ENCODE measurements around the gene ADAMTSL1.

ADAMTSL1 gene

DNA sequence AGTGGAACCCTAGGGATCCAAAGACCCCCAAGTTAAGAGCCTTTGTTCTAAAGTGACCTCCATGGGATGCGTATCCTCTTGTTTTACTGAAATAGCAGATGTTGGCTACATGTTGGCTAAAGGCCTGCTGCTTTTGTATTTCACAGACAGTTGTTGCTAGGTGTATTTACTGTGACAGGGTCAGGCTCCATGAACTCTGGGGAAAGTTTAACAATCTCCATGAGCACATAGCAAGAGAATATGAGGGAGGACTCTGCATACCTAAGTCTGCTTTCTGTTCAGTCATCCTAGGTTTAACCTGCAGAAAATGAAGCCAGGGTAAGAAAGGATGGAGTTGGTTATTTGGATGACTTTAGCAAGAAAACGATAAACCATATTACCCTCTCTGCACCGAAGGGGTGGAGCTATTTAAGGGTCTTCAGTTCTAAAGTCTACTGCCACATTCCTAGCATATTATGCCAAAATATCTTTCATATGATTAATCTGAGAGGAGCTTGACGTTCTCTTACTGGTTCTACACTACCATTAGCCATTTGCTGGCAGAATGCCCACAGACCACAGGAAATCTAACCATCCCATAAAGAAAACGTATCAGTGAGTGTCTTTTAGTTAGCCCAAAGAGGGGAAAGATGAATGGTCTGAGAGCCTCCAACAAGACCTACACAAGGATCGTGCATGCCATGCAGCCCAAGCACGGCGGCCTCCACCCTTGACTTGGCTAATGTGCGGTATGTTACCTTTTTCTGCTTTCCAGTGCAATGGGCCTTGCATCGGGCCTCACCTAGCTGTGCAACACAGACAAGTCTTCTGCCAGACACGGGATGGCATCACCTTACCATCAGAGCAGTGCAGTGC is 431.3 kb downstream of the ADAMTSL1 start:
- no peak for TF ChIP-seq CTCF (IDR thresholded peaks at IDR 0.05)
- Histone ChIP-seq H3K4me3 (no peak overlapping the region), H3K27ac (no peak overlapping the region)
- no peak for DNase-seq (ENCODE audit: low spot score)

GRCh38 chr9:18905883-18906629 is 432.1 kb downstream of the ADAMTSL1 start:
- Histone ChIP-seq H3K27ac (no peak overlapping the region), H3K4me3 (no peak overlapping the region)
- no peak for DNase-seq (ENCODE audit: low spot score)
- TF ChIP-seq CTCF (IDR thresholded peaks at IDR 0.05): no peak

DNA sequence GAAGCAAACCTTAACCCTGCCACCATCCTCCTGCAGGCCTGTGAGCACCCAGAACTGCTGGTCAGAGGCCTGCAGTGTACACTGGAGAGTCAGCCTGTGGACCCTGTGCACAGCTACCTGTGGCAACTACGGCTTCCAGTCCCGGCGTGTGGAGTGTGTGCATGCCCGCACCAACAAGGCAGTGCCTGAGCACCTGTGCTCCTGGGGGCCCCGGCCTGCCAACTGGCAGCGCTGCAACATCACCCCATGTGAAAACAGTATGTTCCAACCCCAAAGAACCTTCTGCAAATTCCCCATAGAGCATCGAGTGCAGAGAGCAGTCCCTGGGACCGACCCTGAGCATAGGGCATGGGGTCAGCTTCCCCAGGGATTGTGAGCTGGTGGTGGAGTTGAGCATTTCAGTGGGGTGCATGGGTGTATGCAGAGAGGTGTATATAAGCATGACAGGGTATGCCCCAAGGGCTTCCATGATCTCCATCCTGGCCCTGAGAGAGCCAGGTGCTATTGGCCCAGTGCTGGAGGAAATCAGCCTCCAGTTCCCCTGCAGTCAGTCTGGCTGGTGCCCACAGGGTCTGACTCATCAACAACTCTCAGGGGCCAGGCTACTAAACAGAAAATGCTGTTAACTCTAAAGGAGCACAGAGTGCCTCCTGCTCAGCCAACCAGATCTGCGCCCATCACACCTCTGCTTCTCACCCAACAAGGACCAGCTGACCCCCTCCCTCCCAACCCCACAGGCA is 432.9 kb downstream of the ADAMTSL1 start:
- H3K4me3 ChIP-seq: no peak overlapping the region
- H3K27ac ChIP-seq: no peak overlapping the region
- no peak for DNase-seq (ENCODE audit: low spot score)
- TF ChIP-seq CTCF (IDR thresholded peaks at IDR 0.05): no peak

GRCh38 chr9:18907927-18908625 is 434.1 kb downstream of the ADAMTSL1 start:
- DNase-seq (ENCODE audit: low spot score): no peak
- H3K27ac ChIP-seq: no peak overlapping the region
- TF ChIP-seq CTCF (IDR thresholded peaks at IDR 0.05): no peak

GRCh38 chr9:18909140-18910018 is 435.4 kb downstream of the ADAMTSL1 start:
- TF ChIP-seq CTCF (IDR thresholded peaks at IDR 0.05): no peak
- Histone ChIP-seq H3K4me3 (no peak overlapping the region), H3K27ac (no peak overlapping the region)
- DNase-seq (ENCODE audit: low spot score): no peak

More at GRCh38 chr9:18907927-18908625, 434.1 kb downstream of the ADAMTSL1 start:
- H3K4me3 ChIP-seq: no peak overlapping the region

GRCh38 chr9:18910435-18910834 is 436.5 kb downstream of the ADAMTSL1 start:
- no peak overlapping the region for H3K27ac ChIP-seq
- H3K4me3 ChIP-seq: no peak overlapping the region
- TF ChIP-seq CTCF (IDR thresholded peaks at IDR 0.05): no peak
- DNase-seq (ENCODE audit: low spot score): no peak

Measured in coronary artery (tissue), 2 donors.